NCI-H187 (cell line): ENCODE measurements around the gene LDHA.
"Not testable (repeated sequence)": the region's sequence is repeated elsewhere in the genome, so short reads cannot be mapped to it uniquely, and the experiment has no call there.

Experiments used
- DNase-seq, 2 experiments: peaks; one replicate each; lab custom pipeline; 2025; lab: John Stamatoyannopoulos, UW

Gene LDHA

DNA sequence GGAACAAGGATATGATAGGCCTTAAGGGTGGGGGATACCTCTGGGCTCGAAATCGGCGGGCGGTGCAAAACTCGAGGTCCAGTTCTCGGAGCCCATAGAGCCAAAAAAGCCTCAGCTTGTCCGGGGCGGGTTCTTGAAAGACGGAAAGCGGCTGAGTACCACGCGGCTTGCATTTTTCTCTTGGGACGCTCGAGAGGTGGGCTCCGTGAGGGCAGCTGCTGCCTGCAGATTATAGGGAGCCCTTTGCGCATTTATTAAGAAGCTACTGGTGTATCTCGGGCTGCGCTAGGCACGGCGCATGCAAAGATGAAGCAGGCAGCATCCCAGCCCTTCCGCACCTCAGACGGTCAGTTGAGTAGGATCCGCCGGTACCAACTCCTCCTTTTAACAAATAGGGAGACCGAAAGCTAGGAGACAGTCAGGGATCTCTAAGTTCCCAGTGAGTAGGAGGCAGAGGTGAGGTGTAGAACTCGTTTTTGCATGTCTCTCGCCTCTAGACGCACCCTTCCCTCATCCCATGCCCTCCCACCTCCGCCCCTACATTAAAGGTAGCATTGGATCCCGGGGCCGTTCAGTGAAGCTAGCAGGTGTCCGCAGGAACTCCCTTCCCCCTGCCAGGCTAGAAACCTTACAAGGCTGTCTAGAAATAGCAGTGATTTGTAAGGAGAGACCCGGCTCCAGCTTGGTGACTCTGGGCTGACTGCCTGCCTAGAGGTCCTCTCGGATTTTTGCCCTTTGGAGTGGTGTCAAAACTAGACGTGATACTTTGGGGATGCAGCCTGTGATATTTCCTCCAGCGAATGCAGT is 768 bp downstream of the LDHA start:
- peak in 1 of 2 experiments; percentile 44 for DNase-seq

DNA sequence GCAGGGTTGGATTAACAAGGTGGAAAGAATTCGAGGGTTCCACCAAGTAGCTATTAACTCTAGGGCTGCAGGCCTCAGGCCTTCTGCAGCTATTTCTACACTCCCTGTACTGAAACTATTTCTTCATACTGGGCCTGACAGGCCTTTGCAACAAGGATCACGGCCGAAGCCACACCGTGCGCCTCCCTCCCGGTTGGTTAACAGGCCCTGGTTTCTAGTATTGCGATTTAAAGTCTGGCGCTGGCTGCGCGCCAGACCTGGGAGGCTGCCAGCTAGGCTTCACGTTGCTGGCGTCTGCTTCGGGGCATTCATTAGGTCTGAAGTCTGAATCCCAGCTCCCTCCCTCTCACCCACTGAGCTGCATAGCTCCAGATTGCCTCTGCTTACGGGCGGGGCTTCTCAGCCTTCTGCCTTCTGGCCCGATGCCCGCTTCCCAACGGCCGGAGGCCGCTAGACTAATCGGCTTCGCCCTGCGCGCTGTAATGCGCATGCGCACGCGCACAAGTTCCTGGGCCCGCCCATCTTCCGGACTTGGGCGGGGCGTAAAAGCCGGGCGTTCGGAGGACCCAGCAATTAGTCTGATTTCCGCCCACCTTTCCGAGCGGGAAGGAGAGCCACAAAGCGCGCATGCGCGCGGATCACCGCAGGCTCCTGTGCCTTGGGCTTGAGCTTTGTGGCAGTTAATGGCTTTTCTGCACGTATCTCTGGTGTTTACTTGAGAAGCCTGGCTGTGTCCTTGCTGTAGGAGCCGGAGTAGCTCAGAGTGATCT is 1.6 kb downstream of the LDHA start:
- DNase-seq: peak; percentile 98 to 99

GRCh38 chr11:18397921-18398320 is 3.6 kb downstream of the LDHA start:
- no peak for DNase-seq

DNA sequence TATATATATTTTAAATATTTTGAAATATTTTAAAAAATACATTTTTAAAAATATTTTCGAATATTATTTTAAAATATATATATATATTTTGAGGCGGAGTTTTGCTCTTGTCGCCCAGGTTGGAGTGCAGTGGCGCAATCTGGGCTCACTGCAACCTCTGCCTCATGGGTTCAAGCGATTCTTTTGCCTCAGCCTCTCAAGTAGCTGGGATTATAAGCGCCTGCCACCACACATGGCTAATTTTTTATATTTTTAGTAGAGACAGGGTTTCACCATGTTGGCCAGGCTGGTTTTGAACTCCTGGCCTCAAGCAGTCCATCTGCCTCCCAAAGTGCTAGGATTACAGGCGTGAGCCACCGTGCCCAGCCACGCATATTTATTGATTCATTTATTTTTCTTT is 6.7 kb downstream of the LDHA start:
- not testable (repeated sequence) for DNase-seq

- no peak for DNase-seq
Measured at GRCh38 chr11:18404062-18404461, 9.7 kb downstream of the LDHA start.

DNA sequence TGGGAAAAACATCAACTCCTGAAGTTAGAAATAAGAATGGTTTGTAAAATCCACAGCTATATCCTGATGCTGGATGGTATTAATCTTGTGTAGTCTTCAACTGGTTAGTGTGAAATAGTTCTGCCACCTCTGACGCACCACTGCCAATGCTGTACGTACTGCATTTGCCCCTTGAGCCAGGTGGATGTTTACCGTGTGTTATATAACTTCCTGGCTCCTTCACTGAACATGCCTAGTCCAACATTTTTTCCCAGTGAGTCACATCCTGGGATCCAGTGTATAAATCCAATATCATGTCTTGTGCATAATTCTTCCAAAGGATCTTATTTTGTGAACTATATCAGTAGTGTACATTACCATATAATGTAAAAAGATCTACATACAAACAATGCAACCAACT is 13.0 kb downstream of the LDHA start:
- DNase-seq: not testable (repeated sequence)

DNA sequence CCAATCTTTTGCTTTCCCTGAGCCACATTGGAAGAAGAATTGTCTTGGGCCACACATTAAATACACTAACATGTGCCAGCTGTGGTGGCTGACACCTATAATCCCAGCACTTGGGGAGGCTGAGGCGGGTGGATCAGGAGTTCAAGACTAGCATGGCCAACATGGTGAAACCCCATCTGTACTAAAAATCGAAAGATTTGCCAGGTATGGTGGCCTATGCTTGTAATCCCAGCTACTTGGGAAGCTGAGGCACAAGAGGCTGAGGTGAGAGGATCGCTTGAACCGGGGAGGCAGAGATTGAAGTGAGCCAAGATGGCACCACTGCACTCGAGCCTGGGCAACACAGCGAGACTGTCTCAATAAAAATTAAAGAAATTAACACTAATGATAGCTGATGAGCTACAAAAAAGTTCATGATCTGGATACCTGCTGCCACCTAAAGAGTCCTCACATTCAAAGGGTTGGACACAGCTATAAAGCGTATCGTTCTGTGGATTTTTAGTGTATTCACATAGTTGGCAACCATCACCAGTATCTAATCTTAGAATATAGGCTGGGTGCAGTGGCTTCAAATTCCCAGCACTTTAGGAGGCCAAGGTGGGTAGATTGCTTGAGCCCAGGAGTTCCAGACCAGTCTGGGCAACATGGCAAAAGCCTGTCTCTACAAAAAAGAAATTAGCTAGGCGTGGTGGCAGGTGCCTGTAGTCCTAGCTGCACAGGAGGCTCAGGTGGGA is 14.4 kb downstream of the LDHA start:
- no peak for DNase-seq

GRCh38 chr11:18416459-18416858 is 22.1 kb downstream of the LDHA start:
- no peak for DNase-seq

- no peak for DNase-seq
Measured at GRCh38 chr11:18419040-18419439, 24.7 kb downstream of the LDHA start.

DNA sequence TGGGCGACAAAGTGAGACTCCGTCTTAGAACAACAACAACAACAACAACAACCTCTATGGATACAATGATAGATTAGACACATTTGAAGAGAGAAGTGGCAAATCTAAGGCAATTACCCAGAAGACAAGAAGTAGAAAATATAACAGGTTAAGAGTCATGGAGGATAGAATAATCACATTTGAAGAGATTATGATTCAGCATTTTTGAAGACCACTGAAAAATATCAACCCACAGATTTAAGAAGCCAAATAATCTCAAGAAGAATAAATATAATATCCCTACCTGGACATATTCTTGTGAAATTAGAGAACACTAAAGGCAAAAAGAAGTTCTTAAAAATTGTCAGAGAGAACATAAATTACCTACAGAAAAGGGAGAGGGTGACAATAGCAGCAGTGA is 25.7 kb downstream of the LDHA start:
- DNase-seq: no peak

DNA sequence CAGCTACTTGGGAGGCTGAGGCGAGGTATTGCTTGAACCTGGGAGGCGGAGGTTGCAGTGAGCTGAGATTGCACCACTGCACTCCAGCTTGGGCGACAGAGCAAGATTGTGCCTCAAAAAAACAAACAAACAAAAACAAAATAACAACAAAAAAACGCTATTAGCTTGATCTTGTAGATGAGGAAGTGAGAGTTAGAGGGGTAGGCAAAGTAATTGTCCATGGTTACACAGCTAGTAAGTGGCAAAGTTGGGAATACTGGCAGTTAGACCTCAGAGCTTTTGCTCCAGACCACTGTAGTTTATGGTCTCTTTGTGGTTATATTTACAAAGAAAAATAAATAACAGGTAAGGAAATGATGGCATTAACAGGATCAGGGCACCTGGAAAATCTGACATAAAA is 32.9 kb downstream of the LDHA start:
- DNase-seq: no peak

- no peak for DNase-seq
Measured at GRCh38 chr11:18429332-18429731, 35.0 kb downstream of the LDHA start.

GRCh38 chr11:18438691-18439090 is 44.3 kb downstream of the LDHA start:
- no peak for DNase-seq

DNA sequence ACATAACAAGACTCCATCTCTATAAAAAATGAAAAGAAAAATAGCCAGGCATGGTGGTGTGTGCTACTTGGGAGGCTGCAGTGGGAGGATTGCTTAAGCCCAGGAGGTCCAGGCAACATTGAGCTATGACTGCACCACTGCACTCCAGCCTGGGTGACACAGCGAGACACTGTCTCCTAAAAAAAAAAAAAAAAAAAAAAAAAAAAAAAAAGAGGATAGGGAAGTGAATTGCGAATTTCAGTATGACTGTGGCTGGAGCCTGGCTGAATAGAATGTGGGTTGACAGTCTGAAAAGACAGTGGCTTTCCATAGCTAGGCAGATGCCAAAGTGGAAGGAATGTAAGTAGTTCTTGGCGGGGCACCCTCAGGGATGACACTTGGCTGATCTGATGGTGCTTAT is 54.9 kb downstream of the LDHA start:
- DNase-seq: no peak

DNA sequence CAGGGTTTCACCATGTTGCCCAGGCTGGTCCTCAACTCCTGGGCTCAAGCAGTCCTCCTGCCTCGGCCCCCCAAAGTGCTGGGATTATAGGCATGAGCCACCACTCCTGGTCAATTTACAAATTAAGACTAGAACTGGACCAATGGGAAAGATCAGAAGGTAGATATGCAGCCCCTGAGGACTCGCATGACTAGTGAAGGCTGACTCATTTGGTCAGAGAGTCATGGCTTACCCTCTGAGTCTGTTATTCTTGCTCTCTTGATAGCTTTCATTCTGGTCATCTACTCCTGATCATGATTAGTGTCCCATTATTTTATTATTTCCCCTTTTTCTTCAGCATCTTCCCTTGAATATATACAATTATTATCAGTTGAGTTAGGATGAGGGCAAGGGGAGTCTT is 58.6 kb downstream of the LDHA start:
- DNase-seq: no peak

- no peak for DNase-seq
Measured at GRCh38 chr11:18455686-18456372, 61.5 kb downstream of the LDHA start, which contains the start of gene LDHAL6A. Gene LDHAL6A, plus strand, starts transcription at chr11:18455856. Its CDS starts 825 bp downstream, at chr11:18456681.

- no peak for DNase-seq
Measured at GRCh38 chr11:18457450-18457849, 63.1 kb downstream of the LDHA start.
